CD4-positive, alpha-beta T cell treated with Interferon gamma for 1 hour (primary cell): Measurements from ENCODE around the gene SLC35F3.
"Not testable (repeated sequence)": the region's sequence is repeated elsewhere in the genome, so short reads cannot be mapped to it uniquely, and the experiment has no call there.

ENCODE experiments used
- DNase-seq: peaks from one replicate; pipeline ENCODE4 v3.0.0-alpha.2; 2020

The SLC35F3 gene

GRCh38 chr1:234300096-234300495, 395.6 kb downstream of the SLC35F3 start:
- DNase-seq = no peak

GRCh38 chr1:234301663-234302062, 397.2 kb downstream of the SLC35F3 start:
- DNase-seq = not testable (repeated sequence)

GRCh38 chr1:234302354-234302962, 398.0 kb downstream of the SLC35F3 start:
- no peak for DNase-seq

GRCh38 chr1:234303231-234303630, 398.8 kb downstream of the SLC35F3 start:
- DNase-seq = no peak

GRCh38 chr1:234307726-234308125, 403.2 kb downstream of the SLC35F3 start:
- DNase-seq = no peak

- no peak for DNase-seq
Measured at GRCh38 chr1:234309243-234309597, 404.7 kb downstream of the SLC35F3 start.

- peak; percentile 60 for DNase-seq
Measured at GRCh38 chr1:234309598-234310459, 405.4 kb downstream of the SLC35F3 start.

GRCh38 chr1:234310460-234310817, 406.0 kb downstream of the SLC35F3 start:
- no peak for DNase-seq

- no peak for DNase-seq
Measured at GRCh38 chr1:234311414-234311813, 406.9 kb downstream of the SLC35F3 start.

GRCh38 chr1:234313171-234313570, 408.7 kb downstream of the SLC35F3 start:
- no peak for DNase-seq

GRCh38 chr1:234315091-234315541, 410.6 kb downstream of the SLC35F3 start:
- DNase-seq = peak; percentile 11

- DNase-seq = no peak
Measured at GRCh38 chr1:234315588-234315987, 411.1 kb downstream of the SLC35F3 start.

- DNase-seq = no peak
Measured at GRCh38 chr1:234316486-234316885, 412.0 kb downstream of the SLC35F3 start.

- no peak for DNase-seq
Measured at GRCh38 chr1:234316937-234317336, 412.5 kb downstream of the SLC35F3 start.

- no peak for DNase-seq
Measured at GRCh38 chr1:234320069-234320468, 415.6 kb downstream of the SLC35F3 start.

- DNase-seq = no peak
Measured at GRCh38 chr1:234320549-234320948, 416.1 kb downstream of the SLC35F3 start.

- DNase-seq = no peak
Measured at GRCh38 chr1:234321231-234321630, 416.8 kb downstream of the SLC35F3 start.

GRCh38 chr1:234322097-234322496, 417.6 kb downstream of the SLC35F3 start:
- DNase-seq = no peak

- peak; percentile 48 for DNase-seq
Measured at GRCh38 chr1:234322979-234323378, 418.5 kb downstream of the SLC35F3 start.

GRCh38 chr1:234324821-234325220, 420.3 kb downstream of the SLC35F3 start:
- no peak for DNase-seq

GRCh38 chr1:234325878-234326496, 421.5 kb downstream of the SLC35F3 start:
- DNase-seq = no peak

GRCh38 chr1:234326497-234327366, 422.3 kb downstream of the SLC35F3 start:
- peak; percentile 51 for DNase-seq

GRCh38 chr1:234327577-234328164, 423.2 kb downstream of the SLC35F3 start:
- DNase-seq = no peak
